CD4-positive, CD25-positive, alpha-beta regulatory T cell (primary cell): ENCODE data around the gene HBA1. TPM values are rescaled to one million over a fixed set of nuclear protein-coding genes. Genes with fewer than 3 reads are reported as not detected.
"Not testable (repeated sequence)": the region's sequence is repeated elsewhere in the genome, so short reads cannot be mapped to it uniquely, and the experiment has no call there.

Experiments used
- ATAC-seq, 2 donors: fragments of 150-1000 bp; cut with Tn5 transposase; one replicate each; pipeline ENCODE4 v1.10.0; 2021; ENCODE audit warnings: low read depth in 2 of 2, moderate number of reproducible peaks in 2 of 2, moderate library complexity in 1 of 2
- DNase-seq, 3 donors: peaks; one replicate each; pipeline versions ENCODE4 v3.0.0 to v3.0.0-alpha.2; 2012 to 2022; ENCODE audit warnings: mixed read lengths in 1 of 3
- H3K27ac ChIP-seq: one replicate; pipeline ENCODE4 v1.7.0; 2013; ENCODE audit warnings: mild to moderate bottlenecking, low read length; ENCODE audit not compliant: insufficient read depth, poor library complexity, severe bottlenecking
- H3K27me3 ChIP-seq: one replicate; pipeline ENCODE4 v1.7.0; 2013; ENCODE audit warnings: low read length; ENCODE audit not compliant: control insufficient read depth, insufficient read depth
- H3K36me3 ChIP-seq: one replicate; pipeline ENCODE4 v1.7.0; 2013; ENCODE audit warnings: mild to moderate bottlenecking, low read length, moderate library complexity; ENCODE audit not compliant: control insufficient read depth, insufficient read depth
- H3K4me1 ChIP-seq: 2 replicates; pipeline ENCODE4 v1.7.0; 2013; ENCODE audit warnings: mild to moderate bottlenecking, low read length; ENCODE audit not compliant: insufficient read depth, control insufficient read depth, poor library complexity, severe bottlenecking
- H3K4me3 ChIP-seq: one replicate; pipeline ENCODE4 v1.7.0; 2013; ENCODE audit warnings: low read depth, mild to moderate bottlenecking, low read length, moderate library complexity
- H3K9me3 ChIP-seq, 2 experiments: 1 replicate in 1 of 2; 2 replicates in 1 of 2; pipeline ENCODE4 v1.7.0; 2013; ENCODE audit warnings: low read length in 2 of 2, mild to moderate bottlenecking in 1 of 2, moderate library complexity in 1 of 2; ENCODE audit not compliant: control insufficient read depth in 2 of 2
- H3K27ac Mint-ChIP-seq, 3 donors: one replicate each; pipeline ENCODE4 v1.8.0; 2020 to 2022; ENCODE audit warnings: mild to moderate bottlenecking in 3 of 3, mixed read lengths in 3 of 3, moderate library complexity in 2 of 3
- H3K27me3 Mint-ChIP-seq: one replicate; pipeline ENCODE4 v1.8.0; 2022; ENCODE audit warnings: mild to moderate bottlenecking, mixed read lengths
- H3K36me3 Mint-ChIP-seq: one replicate; pipeline ENCODE4 v1.8.0; 2020; ENCODE audit warnings: mixed read lengths
- H3K4me1 Mint-ChIP-seq, 4 donors: one replicate each; pipeline ENCODE4 v1.8.0; 2020 to 2022; ENCODE audit warnings: mixed read lengths in 4 of 4, mild to moderate bottlenecking in 1 of 4
- H3K4me3 Mint-ChIP-seq, 4 donors: one replicate each; pipeline ENCODE4 v1.8.0; 2020 to 2022; ENCODE audit warnings: mild to moderate bottlenecking in 4 of 4, mixed read lengths in 4 of 4, moderate library complexity in 3 of 4
- H3K9me3 Mint-ChIP-seq, 7 donors: one replicate each; pipeline ENCODE4 v1.8.0; 2020 to 2022; ENCODE audit warnings: mixed read lengths in 7 of 7, mild to moderate bottlenecking in 3 of 7, moderate library complexity in 2 of 7
- polyA plus RNA-seq, 4 donors: library from polyadenylated mRNA; unstranded; fragments of 300-500 nt; fragmentation: Illumina TruSeq; gene quantifications; one replicate each; pipeline ENCODE4 v1.2.3, GENCODE V29; 2021
- total RNA-seq: library from RNA; stranded (reverse); gene quantifications from one replicate; pipeline ENCODE4 v1.2.3, GENCODE V29; 2022

The HBA1 gene
- total and polyA plus RNA-seq, 5 donors from 2014 or later, result 0.41 TPM; not detected in 4

- H3K4me3 Mint-ChIP-seq, result peak overlapping the region in 1 of 4 donors; percentile 61
These were observed 2.3 kb upstream of the HBA1 start for GRCh38 chr16:173928-174769.

GRCh38 chr16:175011-175949 is 1.2 kb upstream of the HBA1 start:
- peaks cover 5% of the 10 kb centered on the region for H3K4me1 ChIP-seq
- no peaks in the 10 kb centered on the region for H3K36me3 ChIP-seq
- H3K27ac ChIP-seq, result no peak overlapping the region
- no peak for DNase-seq
- no peaks in the 10 kb centered on the region for H3K9me3 ChIP-seq
- peaks cover 70% of the 10 kb centered on the region for H3K27me3 Mint-ChIP-seq
- peaks cover 0 to 25% (median 3%) of the 10 kb centered on the region in 4 donors for H3K4me1 Mint-ChIP-seq
- peaks cover 0 to 3% (median 0%) of the 10 kb centered on the region in 7 donors for H3K9me3 Mint-ChIP-seq
- H3K27ac Mint-ChIP-seq, result no peak overlapping the region
- H3K27me3 ChIP-seq, result peaks cover 26% of the 10 kb centered on the region
- no peaks in the 10 kb centered on the region for H3K36me3 Mint-ChIP-seq
- no peak overlapping the region for H3K4me3 ChIP-seq
- H3K4me3 Mint-ChIP-seq, result peak overlapping the region in 2 of 4 donors; percentile 19 to 31
- ATAC-seq, result no peak

More at GRCh38 chr16:173928-174769, 2.3 kb upstream of the HBA1 start:
- ATAC-seq, H3K36me3 ChIP-seq, H3K9me3 Mint-ChIP-seq, H3K27ac ChIP-seq, H3K4me3 ChIP-seq, H3K4me1 ChIP-seq, H3K36me3 Mint-ChIP-seq, H3K27ac Mint-ChIP-seq, H3K9me3 ChIP-seq, DNase-seq: not testable (repeated sequence)
- Mint-ChIP-seq H3K27me3 (peaks cover 72% of the 10 kb centered on the region), H3K4me1 (peaks cover 0 to 21% (median 3%) of the 10 kb centered on the region in 4 donors)
- peaks cover 18% of the 10 kb centered on the region for H3K27me3 ChIP-seq

- not testable (repeated sequence) for H3K36me3 Mint-ChIP-seq, ATAC-seq, DNase-seq, H3K4me3 Mint-ChIP-seq, H3K4me3 ChIP-seq, H3K27ac Mint-ChIP-seq, H3K27ac ChIP-seq, H3K9me3 ChIP-seq, H3K36me3 ChIP-seq, H3K9me3 Mint-ChIP-seq
- Mint-ChIP-seq H3K4me1 (peaks cover 0 to 23% (median 3%) of the 10 kb centered on the region in 4 donors), H3K27me3 (peaks cover 63% of the 10 kb centered on the region)
- Histone ChIP-seq H3K4me1 (peaks cover 12% of the 10 kb centered on the region), H3K27me3 (peaks cover 23% of the 10 kb centered on the region)
These were observed 474 bp upstream of the HBA1 start for GRCh38 chr16:176006-176405.

GRCh38 chr16:177394-177822 is 928 bp downstream of the HBA1 start:
- H3K27ac ChIP-seq, result no peak overlapping the region
- H3K4me1 Mint-ChIP-seq, result peaks cover 0 to 23% (median 3%) of the 10 kb centered on the region in 4 donors
- peaks cover 19% of the 10 kb centered on the region for H3K4me1 ChIP-seq
- peaks cover 23% of the 10 kb centered on the region for H3K27me3 ChIP-seq
- H3K4me3 ChIP-seq, result no peak overlapping the region
- H3K4me3 Mint-ChIP-seq, result peak overlapping the region in 3 of 4 donors; percentile 31 to 68 (median 46)
- no peaks in the 10 kb centered on the region for H3K36me3 ChIP-seq
- no peaks in the 10 kb centered on the region for H3K9me3 ChIP-seq
- H3K36me3 Mint-ChIP-seq, result no peaks in the 10 kb centered on the region
- ATAC-seq (no peak), DNase-seq (no peak)
- no peak overlapping the region for H3K27ac Mint-ChIP-seq
- H3K9me3 Mint-ChIP-seq, result peaks cover 0 to 1% (median 0%) of the 10 kb centered on the region in 7 donors
- peaks cover 52% of the 10 kb centered on the region for H3K27me3 Mint-ChIP-seq

- H3K27me3 Mint-ChIP-seq, result peaks cover 52% of the 10 kb centered on the region
- no peaks in the 10 kb centered on the region for H3K36me3 ChIP-seq
These were observed 1.6 kb downstream of the HBA1 start for GRCh38 chr16:177981-178667.

GRCh38 chr16:178668-179015 is 2.2 kb downstream of the HBA1 start:
- H3K4me3 Mint-ChIP-seq, result no peak overlapping the region
- H3K27me3 ChIP-seq, result peaks cover 23% of the 10 kb centered on the region

More at GRCh38 chr16:177981-178667, 1.6 kb downstream of the HBA1 start:
- H3K27ac ChIP-seq, result no peak overlapping the region
- no peaks in the 10 kb centered on the region for H3K9me3 ChIP-seq
- ATAC-seq, result no peak
- peaks cover 0 to 1% (median 0%) of the 10 kb centered on the region in 7 donors for H3K9me3 Mint-ChIP-seq
- H3K4me1 Mint-ChIP-seq, result peaks cover 0 to 23% (median 3%) of the 10 kb centered on the region in 4 donors
- no peak overlapping the region for H3K4me3 ChIP-seq
- no peak for DNase-seq
- H3K4me1 ChIP-seq, result peaks cover 19% of the 10 kb centered on the region
- H3K36me3 Mint-ChIP-seq, result no peaks in the 10 kb centered on the region
- H3K4me3 Mint-ChIP-seq, result peak overlapping the region in 1 of 4 donors; percentile 46
- H3K27me3 ChIP-seq, result peaks cover 23% of the 10 kb centered on the region
- no peak overlapping the region for H3K27ac Mint-ChIP-seq

More at GRCh38 chr16:178668-179015, 2.2 kb downstream of the HBA1 start:
- no peak overlapping the region for H3K27ac Mint-ChIP-seq
- H3K27ac ChIP-seq, result no peak overlapping the region
- ATAC-seq (no peak), DNase-seq (no peak)
- no peak overlapping the region for H3K4me3 ChIP-seq
- H3K9me3 ChIP-seq, result no peaks in the 10 kb centered on the region
- no peaks in the 10 kb centered on the region for H3K36me3 Mint-ChIP-seq
- peaks cover 19% of the 10 kb centered on the region for H3K4me1 ChIP-seq
- H3K36me3 ChIP-seq, result no peaks in the 10 kb centered on the region
- peaks cover 0 to 22% (median 3%) of the 10 kb centered on the region in 4 donors for H3K4me1 Mint-ChIP-seq
- H3K27me3 Mint-ChIP-seq, result peaks cover 48% of the 10 kb centered on the region
- H3K9me3 Mint-ChIP-seq, result peaks cover 0 to 1% (median 0%) of the 10 kb centered on the region in 7 donors
